ENCODE measurements around the gene TTC24.
"Not testable (repeated sequence)": the region's sequence is repeated elsewhere in the genome, so short reads cannot be mapped to it uniquely, and the experiment has no call there.

The TTC24 gene

GRCh38 chr1:156608981-156609380 lies 29.5 kb downstream of the TTC24 start:
- ChIA-PET POLR2A (interaction anchor here (1.4 kb wide), 1 partner anchor 17 kb away, joined by 10 read pairs; the partner anchor contains the start of gene NAXE), CTCF (interaction anchor here (0.7 to 1.8 kb wide), 10 partner anchors 11 to 117 kb away, joined by 3 to 13 read pairs (median 6); partner anchors contain the start of genes HAPLN2 and NAXE)
- TF ChIP-seq HDGF (IDR thresholded peaks at IDR 0.05; ENCODE audit: borderline replicate concordance) = no peak
- TF ChIP-seq LEF1 (IDR thresholded peaks at IDR 0.05; ENCODE audit: borderline replicate concordance) = no peak
- no peak for TF ChIP-seq SP1 (IDR thresholded peaks at IDR 0.05)
- no peak for TF ChIP-seq ELF4 (IDR thresholded peaks at IDR 0.05)
- TF ChIP-seq ZNF384 (IDR thresholded peaks at IDR 0.05) = no peak
- TF ChIP-seq TARDBP (IDR thresholded peaks at IDR 0.05) = no peak
- no peak for TF ChIP-seq PKNOX1 (IDR thresholded peaks at IDR 0.05)
- peak; percentile 66 for DNase-seq (ENCODE audit: extremely low spot score)

- DNase-seq (ENCODE audit: extremely low spot score); POLR2A ChIA-PET: not testable (repeated sequence)
- CTCF ChIA-PET = interaction anchor here (0.6 kb wide), 1 partner anchor 224 kb away, joined by 4 read pairs; no protein-coding TSS in a partner anchor
These were observed 30.5 kb downstream of the TTC24 start for GRCh38 chr1:156610072-156610471.

GRCh38 chr1:156612666-156613065 lies 33.1 kb downstream of the TTC24 start:
- CTCF ChIA-PET = interaction anchor here (1.2 to 1.3 kb wide), 2 partner anchors 12 to 16 kb away, joined by 3 to 7 read pairs; no protein-coding TSS in a partner anchor
- no peak for TF ChIP-seq PKNOX1 (IDR thresholded peaks at IDR 0.05)
- no peak for TF ChIP-seq FOXK2 (IDR thresholded peaks at IDR 0.05)
- TF ChIP-seq FOXA1 (IDR thresholded peaks at IDR 0.05) = no peak
- TF ChIP-seq ELF4 (IDR thresholded peaks at IDR 0.05) = no peak
- no peak for TF ChIP-seq TARDBP (IDR thresholded peaks at IDR 0.05)
- TF ChIP-seq SUZ12 (IDR thresholded peaks at IDR 0.05) = no peak
- no peak for TF ChIP-seq HDGF (IDR thresholded peaks at IDR 0.05; ENCODE audit: borderline replicate concordance)
- TF ChIP-seq FOXM1 (IDR thresholded peaks at IDR 0.05; ENCODE audit: borderline replicate concordance) = no peak
- no peak for TF ChIP-seq CTBP1 (IDR thresholded peaks at IDR 0.05; ENCODE audit: borderline replicate concordance)
- no peak for TF ChIP-seq ARNT (IDR thresholded peaks at IDR 0.05)
- TF ChIP-seq L3MBTL2 (conservative IDR thresholded peaks at IDR 0.05) = no peak
- no peak for TF ChIP-seq SP1 (IDR thresholded peaks at IDR 0.05)
- no peak for TF ChIP-seq NFRKB (IDR thresholded peaks at IDR 0.05)
- TF ChIP-seq ZNF384 (IDR thresholded peaks at IDR 0.05) = no peak
- TF ChIP-seq BHLHE40 (IDR thresholded peaks at IDR 0.05; ENCODE audit: borderline replicate concordance) = no peak
- no peak for DNase-seq (ENCODE audit: extremely low spot score)
- POLR2A ChIA-PET = interaction anchor here (1.0 to 1.9 kb wide), 4 partner anchors 11 to 115 kb away, joined by 4 to 7 read pairs (median 5); partner anchors contain the start of genes ISG20L2, METTL25B and NAXE

- no peak for DNase-seq (ENCODE audit: extremely low spot score)
- ChIA-PET POLR2A (interaction anchor here (1.0 kb wide), 1 partner anchor 8 kb away, joined by 6 read pairs; no protein-coding TSS in a partner anchor), CTCF (interaction anchor here (0.6 to 1.7 kb wide), 4 partner anchors 8 to 73 kb away, joined by 3 to 5 read pairs (median 4); no protein-coding TSS in a partner anchor)
- no peak for TF ChIP-seq FOXA1 (IDR thresholded peaks at IDR 0.05)
- no peak for TF ChIP-seq HDGF (IDR thresholded peaks at IDR 0.05; ENCODE audit: borderline replicate concordance)
- no peak for TF ChIP-seq FOXK2 (IDR thresholded peaks at IDR 0.05)
- TF ChIP-seq PKNOX1 (IDR thresholded peaks at IDR 0.05) = no peak
- no peak for TF ChIP-seq SP1 (IDR thresholded peaks at IDR 0.05)
- no peak for TF ChIP-seq ARNT (IDR thresholded peaks at IDR 0.05)
- TF ChIP-seq ELF4 (IDR thresholded peaks at IDR 0.05) = no peak
- no peak for TF ChIP-seq BHLHE40 (IDR thresholded peaks at IDR 0.05; ENCODE audit: borderline replicate concordance)
- no peak for TF ChIP-seq NFRKB (IDR thresholded peaks at IDR 0.05)
- no peak for TF ChIP-seq SUZ12 (IDR thresholded peaks at IDR 0.05)
- no peak for TF ChIP-seq ZNF384 (IDR thresholded peaks at IDR 0.05)
- TF ChIP-seq TARDBP (IDR thresholded peaks at IDR 0.05) = no peak
- no peak for TF ChIP-seq L3MBTL2 (conservative IDR thresholded peaks at IDR 0.05)
- no peak; the same call in 1 of the 2 replicates for TF ChIP-seq CTBP1 (IDR thresholded peaks at IDR 0.05; ENCODE audit: borderline replicate concordance)
- TF ChIP-seq LEF1 (IDR thresholded peaks at IDR 0.05; ENCODE audit: borderline replicate concordance) = no peak
These were observed 36.4 kb downstream of the TTC24 start for GRCh38 chr1:156615946-156616345.

- peak; percentile 71 for DNase-seq (ENCODE audit: extremely low spot score)
- POLR2A ChIA-PET = interaction anchor here (1.0 to 1.1 kb wide), 2 partner anchors 8 to 25 kb away, joined by 4 to 6 read pairs; partner anchors contain the start of gene NAXE
- CTCF ChIA-PET = interaction anchor here (0.7 to 1.6 kb wide), 6 partner anchors 9 to 532 kb away, joined by 3 to 6 read pairs (median 4); no protein-coding TSS in a partner anchor
- TF ChIP-seq BHLHE40 (IDR thresholded peaks at IDR 0.05; ENCODE audit: borderline replicate concordance) (no peak), PKNOX1 (IDR thresholded peaks at IDR 0.05) (0 out of 2 replicates have a peak, but pooled peaks have one; percentile 12), L3MBTL2 (conservative IDR thresholded peaks at IDR 0.05) (no peak)
These were observed 36.9 kb downstream of the TTC24 start for GRCh38 chr1:156616463-156616862.

Measured in HEK293T (cell line).